ENCODE results near the gene EXOC1L.

EXOC1L gene, protein sequence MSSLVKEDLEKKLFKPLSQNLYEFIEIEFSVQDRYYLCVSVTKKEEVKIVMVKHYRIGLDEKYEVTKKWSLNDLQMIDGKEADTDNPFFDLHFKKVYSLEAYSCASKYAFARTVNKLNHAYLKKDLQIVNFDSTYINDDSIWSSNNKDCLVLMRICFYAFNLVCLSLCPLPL

DNA sequence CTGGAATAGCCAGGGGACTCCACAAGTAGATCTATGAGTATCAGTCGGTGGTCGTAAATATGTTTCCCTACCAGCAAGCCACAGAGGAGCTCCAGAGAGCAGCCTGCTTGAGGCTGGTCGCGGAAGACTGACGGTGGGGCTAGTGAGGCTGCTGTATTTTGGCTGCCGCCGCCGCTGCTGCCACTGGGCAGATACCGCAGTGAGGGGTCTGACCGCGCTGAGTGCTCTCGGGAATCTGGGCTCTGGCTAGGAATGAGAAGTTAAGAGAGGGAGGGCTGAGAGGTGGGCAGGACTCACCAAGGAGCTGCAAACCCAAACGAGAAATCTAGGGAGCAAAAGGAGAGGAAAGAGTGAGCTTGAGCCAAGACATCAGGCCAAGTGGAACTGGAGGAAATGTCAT is at the start of gene EXOC1L:
Gene EXOC1L, plus strand, starts transcription at position 157 of the 400 bp plus-strand sequence. Its CDS starts 237 bp downstream, at position 394.
- DNase-seq (ENCODE audit: extremely low read depth in 1 of 2, low read depth in 1 of 2), result no peak

DNA sequence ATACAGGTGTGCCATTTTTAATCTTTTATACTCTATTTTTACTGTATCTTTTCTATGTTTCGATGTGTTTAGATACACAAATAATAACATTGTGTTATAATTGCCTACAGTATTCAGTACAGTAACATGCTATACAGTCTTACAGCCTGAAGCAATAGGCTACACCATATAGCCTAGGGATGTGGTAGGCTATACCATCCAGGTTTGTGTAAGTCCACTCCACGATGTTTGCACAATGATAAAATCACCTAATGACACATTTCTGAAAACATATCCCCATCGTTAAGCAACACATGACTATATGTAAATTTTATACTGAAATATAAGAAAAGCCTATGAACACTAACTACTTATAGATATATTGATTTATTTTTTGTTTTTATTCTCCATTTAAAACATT is 48.9 kb upstream of the EXOC1L start:
- no peak for DNase-seq (ENCODE audit: extremely low read depth in 1 of 2, low read depth in 1 of 2)

DNA sequence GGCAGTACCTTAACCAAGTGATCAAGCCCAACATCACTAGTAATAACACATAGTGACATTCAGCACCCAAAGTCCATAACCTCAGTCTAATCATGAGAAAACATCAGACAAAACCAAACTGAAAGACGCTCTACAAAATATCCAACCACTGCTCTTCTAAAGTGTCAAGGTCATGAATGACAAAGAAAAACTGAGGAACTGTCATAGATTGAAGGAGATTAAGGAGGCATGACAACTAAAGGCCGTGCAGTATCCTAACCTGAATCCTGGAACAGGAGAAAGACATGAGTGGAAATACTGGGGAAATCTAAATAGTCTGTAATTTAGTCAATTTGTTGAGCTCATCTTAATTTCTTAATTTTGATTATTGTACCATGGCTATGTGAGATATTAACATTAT is 38.2 kb upstream of the EXOC1L start:
- DNase-seq (ENCODE audit: extremely low read depth in 1 of 2, low read depth in 1 of 2), result no peak

DNA sequence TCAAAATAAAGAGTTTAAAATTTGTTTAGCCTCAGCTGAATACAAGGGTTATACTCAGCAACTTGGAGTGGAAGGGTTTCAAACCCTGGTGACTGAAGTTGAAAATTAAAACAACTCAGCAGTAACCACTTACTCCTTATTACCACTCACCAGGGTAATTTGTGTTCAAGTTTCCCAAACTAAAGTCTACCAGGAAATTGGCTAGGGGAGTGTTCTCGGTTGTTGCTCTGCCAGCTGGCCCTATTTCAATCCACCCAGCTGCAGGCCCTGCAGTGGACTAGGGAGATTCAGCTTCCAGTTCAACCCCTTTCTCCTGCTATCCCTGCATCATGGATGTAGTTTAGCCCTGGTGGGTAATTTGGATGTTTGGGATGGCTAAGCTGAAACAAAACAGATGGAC is 37.8 kb upstream of the EXOC1L start:
- DNase-seq (ENCODE audit: extremely low read depth in 1 of 2, low read depth in 1 of 2), result no peak

DNA sequence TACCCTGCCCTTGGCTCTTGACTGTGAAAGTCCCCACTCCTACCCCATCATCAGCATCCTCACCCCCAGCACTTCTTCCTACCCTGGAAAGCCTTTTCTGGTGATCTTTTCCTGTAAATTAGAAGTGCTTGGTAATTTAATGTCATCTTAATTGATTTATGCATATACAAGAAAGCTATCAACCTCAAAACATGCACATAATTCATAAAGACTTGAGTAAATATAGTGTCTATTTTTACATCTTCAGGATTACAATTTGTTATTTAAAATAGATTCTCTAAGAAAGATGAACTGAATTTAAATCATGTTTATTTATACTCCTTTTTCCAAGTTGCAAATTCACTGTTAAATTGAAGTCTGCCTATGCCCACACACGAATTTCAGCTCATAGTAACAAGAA is 36.0 kb upstream of the EXOC1L start:
- DNase-seq (ENCODE audit: extremely low read depth in 1 of 2, low read depth in 1 of 2), result no peak

DNA sequence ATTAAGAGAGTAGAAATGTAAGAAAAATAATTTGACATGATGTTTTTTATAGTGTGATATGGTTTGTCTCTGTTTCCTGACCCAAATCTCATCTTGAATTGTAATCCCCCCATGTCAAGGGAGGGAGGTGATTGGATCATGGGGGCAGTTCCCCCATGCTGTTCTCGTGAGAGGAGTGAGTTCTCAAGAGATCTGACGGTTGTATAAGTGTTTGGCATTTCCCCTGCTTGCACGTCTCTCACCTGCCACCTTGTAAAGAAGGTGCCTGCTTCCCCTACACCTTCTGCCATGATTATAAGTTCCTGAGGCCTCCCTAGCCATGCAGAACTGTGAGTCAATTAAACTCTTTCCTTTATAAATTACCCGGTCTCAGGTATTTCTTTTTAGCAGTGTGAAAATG is 34.8 kb upstream of the EXOC1L start:
- DNase-seq (ENCODE audit: extremely low read depth in 1 of 2, low read depth in 1 of 2), result no peak

DNA sequence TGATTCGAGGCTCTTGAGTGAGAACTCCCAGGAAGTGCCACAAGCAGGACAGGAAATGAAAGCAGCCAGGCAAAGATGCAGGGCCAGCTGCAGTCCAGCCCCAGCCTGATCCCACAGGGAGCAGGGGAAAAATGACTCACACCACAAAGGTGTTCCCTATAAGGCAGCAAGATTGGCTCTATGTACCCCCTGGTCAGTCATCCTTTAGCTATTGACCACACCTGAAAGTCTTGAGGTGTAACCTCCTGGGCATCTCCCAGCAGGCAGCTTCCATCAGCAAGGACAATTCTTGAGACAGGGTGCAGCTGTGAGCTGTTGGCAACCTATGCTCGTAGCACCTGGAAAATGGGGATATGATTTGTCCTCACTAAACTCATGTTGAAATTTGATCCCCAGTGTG is 27.9 kb upstream of the EXOC1L start:
- DNase-seq (ENCODE audit: extremely low read depth in 1 of 2, low read depth in 1 of 2), result no peak

DNA sequence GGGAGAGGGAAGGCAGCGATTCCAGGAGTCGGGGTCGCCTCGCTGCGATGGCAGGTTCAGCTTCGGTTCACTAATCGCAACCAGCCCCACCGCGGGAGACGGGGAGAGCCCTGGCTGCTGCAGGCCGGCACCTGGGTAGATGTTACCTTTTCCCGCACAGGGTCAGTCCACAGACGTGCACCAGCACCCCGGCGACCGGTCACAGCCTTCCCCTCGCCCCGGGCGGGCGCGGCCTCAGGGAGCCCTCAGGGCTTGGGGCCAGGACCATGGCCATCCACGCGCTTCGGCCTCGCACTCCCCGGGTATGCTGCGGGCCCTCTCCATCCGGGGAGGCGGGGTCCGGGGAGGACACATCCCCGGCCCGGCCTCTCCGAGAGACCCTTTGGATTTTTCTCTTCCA is 26.1 kb upstream of the EXOC1L start:
- DNase-seq (ENCODE audit: extremely low read depth in 1 of 2, low read depth in 1 of 2), result no peak

DNA sequence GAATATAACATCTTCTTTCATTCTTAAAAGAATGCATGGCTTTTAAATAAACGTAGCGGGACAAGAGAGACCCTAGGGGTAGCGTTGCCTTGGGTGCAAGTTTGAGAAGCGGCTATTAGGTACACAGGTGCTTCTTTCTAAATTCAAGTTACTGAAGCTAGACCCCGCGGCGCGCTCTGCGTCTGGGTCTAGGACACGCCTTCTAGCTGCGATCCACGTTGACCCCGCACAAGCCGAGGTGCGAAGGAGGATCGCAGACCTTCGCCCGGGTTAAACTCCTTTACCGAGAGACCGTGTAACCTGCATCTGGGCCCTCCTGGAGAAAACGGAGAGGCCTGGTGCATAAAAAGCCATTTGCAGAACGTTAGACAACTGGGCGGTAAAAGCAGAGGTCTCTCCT is 25.5 kb upstream of the EXOC1L start:
- DNase-seq (ENCODE audit: extremely low read depth in 1 of 2, low read depth in 1 of 2), result no peak

DNA sequence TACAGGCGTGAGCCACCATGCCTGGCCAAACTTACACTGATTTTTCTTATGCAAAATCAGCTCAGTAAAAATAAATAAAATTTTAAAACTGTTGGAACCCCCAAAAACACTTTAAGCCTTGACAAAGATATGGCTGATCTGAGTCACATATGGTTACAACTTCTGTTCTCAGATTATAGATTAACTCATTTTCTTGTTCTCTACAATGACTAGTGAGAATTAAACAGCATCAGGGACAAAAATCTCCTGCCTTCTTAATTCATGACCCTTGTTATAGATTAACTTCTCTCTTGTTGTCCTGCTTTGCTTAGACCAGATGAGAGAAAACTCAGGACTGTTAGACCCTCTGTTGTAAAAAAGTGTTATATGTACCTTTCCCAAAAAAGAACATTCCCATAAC is 24.2 kb upstream of the EXOC1L start:
- no peak for DNase-seq (ENCODE audit: extremely low read depth in 1 of 2, low read depth in 1 of 2)

DNA sequence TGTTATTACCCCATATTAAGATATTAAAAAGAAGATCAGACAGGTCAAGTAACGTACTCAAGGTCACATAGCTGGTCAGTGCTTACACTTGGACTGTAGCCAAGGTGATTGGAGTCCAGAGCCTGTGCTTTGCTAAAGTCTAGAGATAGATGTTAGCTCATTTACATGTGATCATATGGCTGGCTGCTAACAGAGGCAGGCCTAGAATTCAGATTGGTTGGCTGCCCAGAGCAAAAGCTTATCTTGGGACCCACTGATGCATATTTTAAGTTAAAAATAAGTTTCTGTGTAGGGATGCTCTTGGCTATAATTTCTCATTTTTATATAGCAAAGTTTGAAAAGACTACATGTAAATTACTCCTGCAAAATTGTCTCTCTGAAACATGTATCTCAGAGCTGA is 18.1 kb upstream of the EXOC1L start:
- no peak for DNase-seq (ENCODE audit: extremely low read depth in 1 of 2, low read depth in 1 of 2)

DNA sequence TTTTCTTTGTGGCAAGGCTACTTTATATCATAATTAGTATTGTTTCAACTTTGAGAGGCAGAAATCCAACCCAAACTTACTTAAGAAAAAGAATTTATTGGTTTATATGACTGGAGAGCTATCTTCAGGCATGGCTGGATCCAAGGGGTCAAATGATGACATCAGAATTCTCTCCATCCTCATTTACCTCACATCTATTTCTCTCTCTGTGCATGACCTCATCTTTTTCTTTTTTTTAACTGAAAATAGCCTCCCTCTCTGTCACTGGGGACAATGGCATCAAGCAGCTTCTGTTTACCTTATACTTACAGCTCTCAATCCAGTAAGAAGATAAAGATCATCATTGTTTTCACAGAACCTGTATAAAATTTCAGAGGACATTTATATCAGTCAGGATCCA is 12.0 kb upstream of the EXOC1L start:
- DNase-seq (ENCODE audit: extremely low read depth in 1 of 2, low read depth in 1 of 2), result no peak

DNA sequence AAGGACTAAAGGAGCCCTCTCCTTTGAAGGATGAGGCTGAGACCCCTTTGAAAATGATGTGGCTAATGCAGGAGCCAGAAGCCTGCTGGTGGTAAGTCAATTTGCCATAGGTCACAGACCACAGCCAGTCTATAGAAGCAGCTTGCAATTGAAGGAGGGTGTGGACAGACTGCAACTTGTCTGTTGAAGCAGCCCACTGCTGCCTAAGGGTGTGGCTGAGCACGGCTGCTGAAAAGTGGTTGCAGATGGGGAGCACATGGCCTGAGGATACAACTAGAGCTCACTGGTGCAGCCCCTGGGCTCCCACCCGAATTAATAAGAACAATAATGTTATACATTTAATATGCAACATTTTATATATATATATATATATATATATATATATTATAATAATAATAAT is 11.4 kb upstream of the EXOC1L start:
- no peak for DNase-seq (ENCODE audit: extremely low read depth in 1 of 2, low read depth in 1 of 2)

DNA sequence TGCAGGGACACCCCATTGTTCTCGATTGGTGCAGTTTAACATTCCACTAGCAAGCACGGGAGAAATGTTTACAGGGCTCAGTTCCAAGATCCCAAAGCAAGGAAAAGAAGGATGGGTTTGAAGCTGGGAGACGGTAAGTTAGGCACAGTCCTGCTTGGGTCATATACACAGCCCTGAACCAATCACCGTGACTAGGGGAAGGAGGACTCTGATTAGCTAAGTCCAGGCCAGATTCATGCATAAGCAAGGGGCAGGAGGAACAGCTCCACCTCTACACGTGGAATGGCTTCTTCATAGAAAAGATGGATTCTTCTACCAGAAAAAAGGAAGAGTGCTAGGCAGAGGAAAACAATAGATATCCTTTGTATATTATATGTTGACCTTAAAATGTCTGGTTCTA is 11.0 kb upstream of the EXOC1L start:
- DNase-seq (ENCODE audit: extremely low read depth in 1 of 2, low read depth in 1 of 2), result no peak

DNA sequence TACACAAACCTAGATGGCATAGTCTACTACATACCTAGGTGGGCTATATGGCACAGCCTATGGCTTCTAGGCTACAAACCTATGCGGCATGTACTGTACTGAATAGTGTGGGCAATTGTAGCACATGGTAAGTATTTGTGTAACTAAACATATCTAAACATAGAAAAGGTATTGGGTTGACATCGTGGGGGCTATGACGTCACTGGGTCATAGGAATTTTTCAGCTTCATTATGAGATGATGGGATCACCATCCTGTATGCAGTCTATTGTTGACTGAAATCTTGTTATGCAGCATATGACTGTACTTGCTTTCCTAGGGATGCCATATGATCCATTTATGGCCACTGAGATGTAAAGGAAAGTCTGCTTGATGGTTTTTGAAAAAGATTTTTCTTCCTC is 1.9 kb upstream of the EXOC1L start:
- DNase-seq (ENCODE audit: extremely low read depth in 1 of 2, low read depth in 1 of 2), result no peak

DNA sequence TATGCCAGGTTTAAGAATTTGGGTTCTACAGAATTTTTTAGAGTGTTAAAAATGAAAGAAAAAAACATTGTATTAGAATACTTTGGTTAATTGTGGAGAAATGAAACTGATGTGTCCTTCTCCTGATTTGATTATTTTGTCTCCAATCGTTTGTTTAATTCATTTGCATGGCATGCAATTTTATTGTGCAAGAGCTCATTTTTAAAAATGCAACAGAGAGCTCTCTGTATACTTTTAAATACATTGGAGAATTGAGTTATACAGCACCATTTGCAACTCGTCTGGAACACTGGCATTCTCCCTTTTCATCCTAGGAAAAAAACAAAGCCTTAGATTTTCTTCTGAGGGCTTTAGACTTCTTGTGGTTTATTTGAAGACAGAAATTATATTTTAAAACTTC is 689 bp downstream of the EXOC1L start:
- DNase-seq (ENCODE audit: extremely low read depth in 1 of 2, low read depth in 1 of 2), result no peak

DNA sequence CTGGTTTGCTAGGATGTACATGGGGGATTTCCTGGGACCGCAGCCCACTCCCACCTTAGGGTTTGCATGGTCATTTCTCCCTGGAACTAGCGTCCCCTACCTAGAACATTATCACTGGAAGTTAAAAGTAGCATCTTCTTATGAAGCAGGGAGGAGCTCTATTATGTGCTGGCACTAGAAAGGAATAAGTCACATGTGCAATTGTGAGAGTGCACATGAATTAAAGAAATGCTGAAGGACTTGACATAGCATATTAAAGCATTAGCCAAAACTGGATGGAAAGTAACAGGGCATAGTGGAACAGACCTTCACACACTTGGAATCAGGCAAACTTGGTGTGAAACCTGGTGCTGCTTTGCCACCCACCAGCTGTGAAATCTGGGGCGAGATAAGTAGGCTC is 2.7 kb downstream of the EXOC1L start:
- no peak for DNase-seq (ENCODE audit: extremely low read depth in 1 of 2, low read depth in 1 of 2)

DNA sequence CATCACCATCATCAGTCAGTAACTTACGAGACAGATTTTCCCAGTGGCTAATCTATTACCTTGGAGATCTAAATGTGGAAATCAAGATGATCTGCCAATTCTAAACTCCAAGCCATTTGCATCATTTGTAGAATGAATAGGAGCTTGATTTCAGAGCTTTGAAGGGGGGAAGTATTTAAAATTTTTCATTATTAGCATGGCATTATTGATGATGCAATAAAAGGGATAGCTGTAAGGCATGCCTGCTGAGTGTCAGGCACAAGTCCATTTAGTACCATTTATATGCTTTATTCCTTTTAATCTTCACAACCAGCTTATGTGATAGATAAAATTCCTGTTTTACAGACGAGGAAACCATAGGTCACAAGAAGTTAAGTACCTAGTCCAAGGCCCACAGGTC is 5.3 kb downstream of the EXOC1L start:
- DNase-seq (ENCODE audit: extremely low read depth in 1 of 2, low read depth in 1 of 2), result no peak

DNA sequence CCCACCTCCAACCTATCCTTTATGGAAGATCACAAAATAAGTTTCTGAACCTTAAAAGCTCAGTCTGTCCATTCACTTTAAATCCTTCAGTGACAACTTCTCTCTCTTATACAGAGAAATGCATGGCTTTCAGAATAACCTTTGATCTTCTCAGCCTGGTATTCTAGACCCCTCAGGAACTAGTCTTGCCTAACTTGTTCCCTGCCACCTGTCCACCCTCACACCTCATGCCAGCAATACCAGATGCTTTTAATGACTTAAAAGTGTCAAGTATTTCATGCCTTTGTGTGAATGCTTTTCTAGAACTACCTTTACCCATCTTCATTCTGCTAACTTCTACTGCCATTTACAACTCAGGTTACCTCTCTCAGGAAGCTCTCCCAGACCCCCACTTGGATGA is 7.4 kb downstream of the EXOC1L start:
- DNase-seq (ENCODE audit: extremely low read depth in 1 of 2, low read depth in 1 of 2), result no peak

DNA sequence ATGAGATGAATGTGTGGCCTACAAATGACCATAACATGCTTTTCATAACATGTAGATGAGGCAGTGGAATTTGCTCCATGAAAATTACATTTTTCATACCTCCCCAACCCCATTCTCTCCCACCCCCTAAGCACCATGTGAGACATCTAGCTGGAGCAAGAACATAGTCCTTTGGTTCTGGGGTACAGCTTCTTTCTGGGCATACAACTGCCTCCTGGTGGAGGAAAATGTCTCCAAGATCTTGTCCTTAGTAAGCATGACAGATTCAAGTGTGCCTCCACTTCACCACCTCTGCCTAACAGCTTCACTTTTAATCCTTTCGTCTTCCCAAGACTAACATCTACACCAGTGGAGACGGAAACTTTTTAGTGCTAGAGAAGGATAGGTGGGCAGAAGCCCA is 8.0 kb downstream of the EXOC1L start:
- DNase-seq (ENCODE audit: extremely low read depth in 1 of 2, low read depth in 1 of 2), result no peak

DNA sequence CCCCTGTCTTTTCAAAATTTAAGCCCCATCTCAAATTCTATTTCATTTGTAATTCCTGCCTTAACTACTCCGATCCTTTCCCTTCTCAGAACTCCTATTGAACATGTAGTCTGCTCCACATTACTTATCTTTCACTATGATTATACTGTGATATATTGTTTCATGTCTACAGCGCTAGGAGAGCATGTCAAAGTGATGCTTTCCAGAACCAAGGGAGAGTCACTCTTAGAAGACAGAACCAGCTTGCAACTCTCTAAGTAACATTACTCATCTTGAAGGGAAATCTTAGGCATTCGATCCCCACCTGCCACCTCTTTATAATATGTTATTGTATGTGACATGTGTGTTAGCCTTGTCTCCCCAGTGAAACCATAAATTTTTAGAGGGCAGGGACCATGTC is 10.5 kb downstream of the EXOC1L start:
- DNase-seq (ENCODE audit: extremely low read depth in 1 of 2, low read depth in 1 of 2), result no peak

DNA sequence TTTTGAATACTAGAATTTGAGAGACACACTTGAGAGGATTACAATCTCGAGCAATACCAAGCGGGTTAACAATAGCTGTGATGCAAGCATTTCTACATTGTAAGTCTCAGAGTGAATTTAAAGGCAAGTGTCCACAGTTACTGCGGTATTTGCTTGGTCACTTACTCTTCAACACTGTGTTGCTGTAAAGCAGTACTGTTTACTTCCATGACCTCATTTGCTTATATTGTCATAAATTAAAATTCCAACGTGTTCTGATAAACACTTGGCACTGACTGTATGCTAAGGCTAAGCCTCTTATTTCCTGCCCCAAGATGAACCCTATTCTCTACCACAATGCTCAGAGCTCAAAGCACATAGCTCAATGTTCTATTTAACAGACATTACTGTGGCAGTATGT is 11.1 kb downstream of the EXOC1L start:
- no peak for DNase-seq (ENCODE audit: extremely low read depth in 1 of 2, low read depth in 1 of 2)

DNA sequence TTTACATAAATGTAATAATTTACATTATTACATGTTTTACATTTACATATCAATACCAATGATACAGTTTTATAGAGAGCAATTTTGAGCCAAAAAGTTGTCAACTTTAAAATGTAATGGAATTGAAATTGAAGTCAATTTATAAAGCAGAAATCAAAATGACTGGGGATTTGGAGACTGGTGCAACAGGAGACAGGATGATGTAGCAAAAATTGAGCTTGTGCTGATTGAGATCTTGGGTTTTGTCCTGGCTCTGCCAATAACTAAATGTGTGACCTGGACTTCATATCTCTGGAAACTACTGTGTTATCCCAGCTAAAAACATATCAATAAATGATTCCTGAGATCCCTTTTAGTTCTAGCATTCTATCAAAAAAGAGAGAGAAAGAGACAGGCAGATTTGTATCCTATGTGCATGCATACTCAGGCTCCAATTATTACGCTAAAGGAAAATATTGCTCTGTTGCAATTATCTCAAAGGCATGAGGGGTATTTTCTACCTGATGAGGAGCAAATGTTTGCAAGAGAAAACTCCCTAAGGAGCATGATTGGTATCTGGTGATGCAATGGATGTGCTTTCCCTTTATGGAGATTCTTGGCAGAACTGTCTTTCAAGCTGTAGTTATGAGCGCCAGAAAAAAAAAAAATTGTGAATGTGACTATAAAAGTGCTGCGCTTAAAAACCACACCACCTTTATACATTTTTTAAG is 14.7 kb downstream of the EXOC1L start:
- no peak for DNase-seq (ENCODE audit: extremely low read depth in 1 of 2, low read depth in 1 of 2)
